ENCODE data around the gene TULP4. TPM values are rescaled to one million over a fixed set of nuclear protein-coding genes. Genes with fewer than 3 reads are reported as not detected.
"Not testable (repeated sequence)": the region's sequence is repeated elsewhere in the genome, so short reads cannot be mapped to it uniquely, and the experiment has no call there.

Gene TULP4
- total and polyA plus RNA-seq, 2 donors, result 5.9 to 57.1 TPM

DNA sequence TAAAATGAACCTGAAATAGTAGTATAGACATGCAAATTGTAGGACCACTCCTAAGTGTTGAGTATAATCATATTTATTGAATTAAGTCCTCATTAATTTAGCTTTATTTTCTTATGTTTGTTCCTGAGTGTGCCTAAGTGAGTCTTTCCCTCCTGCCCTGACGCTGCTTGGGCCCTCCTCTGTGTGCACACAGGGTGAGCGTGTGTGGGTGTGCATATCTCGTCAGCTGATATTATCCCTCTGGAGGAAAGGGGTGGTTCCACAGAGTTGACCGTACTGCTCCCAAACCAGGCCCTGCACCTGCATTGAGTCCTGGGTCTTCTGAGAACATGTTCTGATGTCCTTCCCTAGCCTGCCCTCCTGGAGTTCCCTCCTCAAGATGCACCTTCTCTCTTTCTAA lies 28.0 kb downstream of the TULP4 start:
- H3K27me3 ChIP-seq (ENCODE audit: control insufficient read depth in 2 of 2, insufficient read depth in 1 of 2, low read length in 1 of 2), result no peaks in the 10 kb centered on the region
- 99% methylated on average over 4 of the region's 4 CpGs for WGBS

GRCh38 chr6:158344534-158344933 lies 32.3 kb downstream of the TULP4 start:
- H3K36me3 ChIP-seq (ENCODE audit: control insufficient read depth in 2 of 2, insufficient read depth in 2 of 2, low read length in 1 of 2), result peaks cover 2 to 4% of the 10 kb centered on the region in 2 donors
- H3K4me3 ChIP-seq (ENCODE audit: low read length in 2 of 2), result no peak overlapping the region
- 96% methylated on average over 4 of the region's 4 CpGs for WGBS
- no peak for DNase-seq (ENCODE audit: low read depth in 6 of 9, low spot score in 9 of 9)
- peaks cover 1 to 25% of the 10 kb centered on the region in 2 donors for H3K9me3 ChIP-seq (ENCODE audit: control insufficient read depth in 2 of 2, insufficient read depth in 1 of 2, low read length in 1 of 2)
- no peaks in the 10 kb centered on the region for H3K27me3 ChIP-seq (ENCODE audit: control insufficient read depth in 2 of 2, insufficient read depth in 1 of 2, low read length in 1 of 2)
- H3K27ac ChIP-seq (ENCODE audit: low read depth in 1 of 2, low read length in 1 of 2), result no peak overlapping the region
- no peaks in the 10 kb centered on the region for H3K4me1 ChIP-seq (ENCODE audit: control insufficient read depth in 2 of 2, insufficient read depth in 2 of 2, low read length in 2 of 2)

More for the DNA sequence above, 28.0 kb downstream of the TULP4 start:
- Histone ChIP-seq H3K36me3 (ENCODE audit: control insufficient read depth in 2 of 2, insufficient read depth in 2 of 2, low read length in 1 of 2) (peaks cover 0 to 4% of the 10 kb centered on the region in 2 donors), H3K27ac (ENCODE audit: low read depth in 1 of 2, low read length in 1 of 2) (no peak overlapping the region), H3K9me3 (ENCODE audit: control insufficient read depth in 2 of 2, insufficient read depth in 1 of 2, low read length in 1 of 2) (peaks cover 1 to 6% of the 10 kb centered on the region in 2 donors), H3K4me3 (ENCODE audit: low read length in 2 of 2) (no peak overlapping the region), H3K4me1 (ENCODE audit: control insufficient read depth in 2 of 2, insufficient read depth in 2 of 2, low read length in 2 of 2) (no peaks in the 10 kb centered on the region)
- no peak for DNase-seq (ENCODE audit: low read depth in 6 of 9, low spot score in 9 of 9)

- 98% methylated on average over 6 of the region's 6 CpGs for WGBS
- peaks cover 1 to 31% of the 10 kb centered on the region in 2 donors for H3K9me3 ChIP-seq (ENCODE audit: control insufficient read depth in 2 of 2, insufficient read depth in 1 of 2, low read length in 1 of 2)
- H3K4me3 ChIP-seq (ENCODE audit: low read length in 2 of 2); H3K27me3 ChIP-seq (ENCODE audit: control insufficient read depth in 2 of 2, insufficient read depth in 1 of 2, low read length in 1 of 2); DNase-seq (ENCODE audit: low read depth in 6 of 9, low spot score in 9 of 9); H3K4me1 ChIP-seq (ENCODE audit: control insufficient read depth in 2 of 2, insufficient read depth in 2 of 2, low read length in 2 of 2); H3K27ac ChIP-seq (ENCODE audit: low read depth in 1 of 2, low read length in 1 of 2); H3K36me3 ChIP-seq (ENCODE audit: control insufficient read depth in 2 of 2, insufficient read depth in 2 of 2, low read length in 1 of 2): not testable (repeated sequence)
These were observed 33.2 kb downstream of the TULP4 start for GRCh38 chr6:158345444-158345843.

GRCh38 chr6:158347335-158347734 lies 35.1 kb downstream of the TULP4 start:
- Histone ChIP-seq H3K27ac (ENCODE audit: low read depth in 1 of 2, low read length in 1 of 2) (no peak overlapping the region), H3K36me3 (ENCODE audit: control insufficient read depth in 2 of 2, insufficient read depth in 2 of 2, low read length in 1 of 2) (peaks cover 0 to 2% of the 10 kb centered on the region in 2 donors), H3K4me1 (ENCODE audit: control insufficient read depth in 2 of 2, insufficient read depth in 2 of 2, low read length in 2 of 2) (no peaks in the 10 kb centered on the region), H3K9me3 (ENCODE audit: control insufficient read depth in 2 of 2, insufficient read depth in 1 of 2, low read length in 1 of 2) (peaks cover 1 to 31% of the 10 kb centered on the region in 2 donors), H3K27me3 (ENCODE audit: control insufficient read depth in 2 of 2, insufficient read depth in 1 of 2, low read length in 1 of 2) (no peaks in the 10 kb centered on the region), H3K4me3 (ENCODE audit: low read length in 2 of 2) (no peak overlapping the region)
- no peak for DNase-seq (ENCODE audit: low read depth in 6 of 9, low spot score in 9 of 9)
- WGBS, result 97% methylated on average over 2 of the region's 2 CpGs

GRCh38 chr6:158348737-158349504 lies 36.7 kb downstream of the TULP4 start:
- H3K4me1 ChIP-seq (ENCODE audit: control insufficient read depth in 2 of 2, insufficient read depth in 2 of 2, low read length in 2 of 2); H3K27ac ChIP-seq (ENCODE audit: low read depth in 1 of 2, low read length in 1 of 2); DNase-seq (ENCODE audit: low read depth in 6 of 9, low spot score in 9 of 9); H3K36me3 ChIP-seq (ENCODE audit: control insufficient read depth in 2 of 2, insufficient read depth in 2 of 2, low read length in 1 of 2); H3K27me3 ChIP-seq (ENCODE audit: control insufficient read depth in 2 of 2, insufficient read depth in 1 of 2, low read length in 1 of 2); H3K4me3 ChIP-seq (ENCODE audit: low read length in 2 of 2): not testable (repeated sequence)
- WGBS, result 94% methylated on average over 47 of the region's 47 CpGs
- peaks cover 1 to 29% of the 10 kb centered on the region in 2 donors for H3K9me3 ChIP-seq (ENCODE audit: control insufficient read depth in 2 of 2, insufficient read depth in 1 of 2, low read length in 1 of 2)

GRCh38 chr6:158349505-158350275 lies 37.4 kb downstream of the TULP4 start:
- H3K9me3 ChIP-seq (ENCODE audit: control insufficient read depth in 2 of 2, insufficient read depth in 1 of 2, low read length in 1 of 2), result peaks cover 1 to 29% of the 10 kb centered on the region in 2 donors
- DNase-seq (ENCODE audit: low read depth in 6 of 9, low spot score in 9 of 9); H3K27me3 ChIP-seq (ENCODE audit: control insufficient read depth in 2 of 2, insufficient read depth in 1 of 2, low read length in 1 of 2); H3K27ac ChIP-seq (ENCODE audit: low read depth in 1 of 2, low read length in 1 of 2); H3K4me3 ChIP-seq (ENCODE audit: low read length in 2 of 2); H3K36me3 ChIP-seq (ENCODE audit: control insufficient read depth in 2 of 2, insufficient read depth in 2 of 2, low read length in 1 of 2); H3K4me1 ChIP-seq (ENCODE audit: control insufficient read depth in 2 of 2, insufficient read depth in 2 of 2, low read length in 2 of 2): not testable (repeated sequence)
- 96% methylated on average over 54 of the region's 54 CpGs for WGBS

DNA sequence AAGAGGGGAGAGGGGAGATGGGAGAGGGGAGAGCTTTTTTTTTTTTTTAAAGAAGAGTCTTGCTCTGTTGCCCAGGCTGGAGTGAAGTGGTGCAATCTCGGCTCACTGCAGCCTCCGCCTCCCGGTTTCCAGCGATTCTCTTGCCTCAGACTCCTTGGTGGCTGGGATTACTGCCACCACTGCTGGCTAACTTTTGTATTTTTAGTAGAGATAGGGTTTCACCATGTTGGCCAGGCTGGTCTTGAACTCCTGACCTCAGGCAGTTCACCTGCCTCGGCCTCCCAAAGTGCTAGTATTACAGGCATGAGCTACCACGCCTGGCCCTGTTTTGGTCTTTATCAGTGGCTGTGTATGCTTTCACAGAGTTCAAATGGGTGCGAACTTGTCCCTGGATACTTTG lies 38.5 kb downstream of the TULP4 start:
- H3K27me3 ChIP-seq (ENCODE audit: control insufficient read depth in 2 of 2, insufficient read depth in 1 of 2, low read length in 1 of 2); H3K4me1 ChIP-seq (ENCODE audit: control insufficient read depth in 2 of 2, insufficient read depth in 2 of 2, low read length in 2 of 2); H3K27ac ChIP-seq (ENCODE audit: low read depth in 1 of 2, low read length in 1 of 2); H3K4me3 ChIP-seq (ENCODE audit: low read length in 2 of 2); DNase-seq (ENCODE audit: low read depth in 6 of 9, low spot score in 9 of 9); H3K36me3 ChIP-seq (ENCODE audit: control insufficient read depth in 2 of 2, insufficient read depth in 2 of 2, low read length in 1 of 2): not testable (repeated sequence)
- H3K9me3 ChIP-seq (ENCODE audit: control insufficient read depth in 2 of 2, insufficient read depth in 1 of 2, low read length in 1 of 2), result peaks cover 0 to 20% of the 10 kb centered on the region in 2 donors
- WGBS, result 96% methylated on average over 7 of the region's 7 CpGs

DNA sequence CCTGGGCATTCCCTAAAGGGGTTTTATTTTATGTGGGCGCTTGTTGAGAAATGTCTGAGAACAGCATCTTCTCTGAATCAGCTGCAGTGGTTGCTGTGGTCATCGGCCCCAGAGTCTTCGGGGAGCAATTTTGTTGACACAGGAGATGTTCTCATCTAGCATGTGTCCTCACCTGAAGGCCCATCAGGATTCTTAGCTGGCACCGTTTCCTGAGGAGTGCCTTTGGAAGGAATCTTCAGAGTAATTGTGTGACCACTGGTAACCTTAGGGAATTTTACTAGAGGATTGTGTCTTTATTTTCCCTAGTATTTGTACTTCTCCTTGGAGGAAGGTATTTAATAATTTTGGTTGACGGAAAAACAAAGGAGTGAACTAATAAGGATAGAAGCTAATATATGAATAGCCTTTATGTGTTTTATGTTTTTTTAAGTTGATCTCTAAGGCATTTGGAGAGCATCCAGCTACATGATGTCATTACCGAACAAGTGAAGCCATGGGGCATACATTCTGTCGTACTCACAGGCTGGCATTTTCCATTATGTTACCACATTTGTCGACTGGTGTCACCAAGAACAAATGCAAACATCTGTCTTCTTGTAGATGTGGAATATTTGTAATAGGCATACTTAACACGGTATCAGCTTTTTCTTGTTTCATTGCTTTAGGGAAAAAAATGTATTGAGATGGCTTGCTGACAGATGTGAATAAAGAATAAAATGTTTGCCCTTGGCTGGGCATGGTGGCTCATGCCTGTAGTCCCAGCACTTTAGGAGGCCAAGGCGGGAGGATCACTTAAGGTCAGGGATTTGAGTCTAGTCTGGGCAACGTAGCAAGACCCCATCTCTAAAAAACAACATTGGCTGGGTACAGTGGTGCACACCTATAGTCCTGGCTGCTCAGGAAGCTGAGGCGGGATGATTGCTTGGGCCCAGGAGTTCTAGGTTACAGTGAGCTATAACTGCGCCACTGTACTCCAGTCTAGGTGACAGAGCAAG lies 41.9 kb downstream of the TULP4 start:
- H3K4me1 ChIP-seq (ENCODE audit: control insufficient read depth in 2 of 2, insufficient read depth in 2 of 2, low read length in 2 of 2), result peaks cover 0 to 17% of the 10 kb centered on the region in 2 donors
- H3K27ac ChIP-seq (ENCODE audit: low read depth in 1 of 2, low read length in 1 of 2), result no peak overlapping the region
- H3K4me3 ChIP-seq (ENCODE audit: low read length in 2 of 2), result no peak overlapping the region
- WGBS, result 97% methylated on average over 13 of the region's 13 CpGs
- H3K36me3 ChIP-seq (ENCODE audit: control insufficient read depth in 2 of 2, insufficient read depth in 2 of 2, low read length in 1 of 2), result no peaks in the 10 kb centered on the region
- H3K27me3 ChIP-seq (ENCODE audit: control insufficient read depth in 2 of 2, insufficient read depth in 1 of 2, low read length in 1 of 2), result no peaks in the 10 kb centered on the region
- DNase-seq (ENCODE audit: low read depth in 6 of 9, low spot score in 9 of 9), result no peak
- H3K9me3 ChIP-seq (ENCODE audit: control insufficient read depth in 2 of 2, insufficient read depth in 1 of 2, low read length in 1 of 2), result peaks cover 0 to 10% of the 10 kb centered on the region in 2 donors

Measured in thymus (tissue), 11 donors.